ENCODE measurements around the gene EPAS1. TPM values are rescaled to one million over a fixed set of nuclear protein-coding genes. Genes with fewer than 3 reads are reported as not detected.
A peak's percentile ranks its signal among the peaks of the same experiment; 100 is the strongest.

Gene EPAS1
- total and polyA plus RNA-seq, 2 of the 13 experiments (the other 11 are each of a cell fraction or from before 2014, with no cell fraction given) = 47.1 to 182 TPM

- TF ChIP-seq ATF4 (CRISPR knock-in tag; IDR thresholded peaks at IDR 0.05) (peak in 1 of 2 experiments; percentile 58; a peak in 1 of 4 replicates), PCBP2 (optimal IDR thresholded peaks at IDR 0.05; ENCODE audit: low read depth, low read length, poor library complexity, severe bottlenecking) (no peak), ZNF260 (CRISPR knock-in tag; IDR thresholded peaks at IDR 0.05; ENCODE audit: borderline replicate concordance, low read depth) (no peak), ZNF530 (CRISPR knock-in tag; IDR thresholded peaks at IDR 0.05; ENCODE audit: low read depth) (no peak), ZNF407 (CRISPR knock-in tag; IDR thresholded peaks at IDR 0.05; ENCODE audit: not compliant biosample characterization) (peak; percentile 85), RAD21 (CRISPR knock-in tag; IDR thresholded peaks at IDR 0.05) (peak; percentile 62), ISL2 (CRISPR knock-in tag; IDR thresholded peaks at IDR 0.05) (peak; percentile 73; the same call in 1 of the 2 replicates), NKX3-1 (CRISPR knock-in tag; IDR thresholded peaks at IDR 0.05) (peak; percentile 80; the same call in 1 of the 2 replicates), KLF6 (CRISPR knock-in tag; IDR thresholded peaks at IDR 0.05) (no peak), ZNF296 (CRISPR knock-in tag; conservative IDR thresholded peaks at IDR 0.05) (no peak), PHF5A (CRISPR knock-in tag; IDR thresholded peaks at IDR 0.05; ENCODE audit: low read depth, unreplicated experiment) (peak; percentile 71), ZFP1 (CRISPR knock-in tag; IDR thresholded peaks at IDR 0.05) (no peak), LCORL (IDR thresholded peaks at IDR 0.05) (no peak), LCORL (CRISPR knock-in tag; IDR thresholded peaks at IDR 0.05) (peak; percentile 59; the same call in 1 of the 2 replicates), ZNF7 (CRISPR knock-in tag; IDR thresholded peaks at IDR 0.05) (no peak), ZNF253 (CRISPR knock-in tag; IDR thresholded peaks at IDR 0.05; ENCODE audit: borderline replicate concordance) (peak; percentile 87; the same call in 1 of the 2 replicates), ZFP90 (CRISPR knock-in tag; IDR thresholded peaks at IDR 0.05; ENCODE audit: borderline replicate concordance) (peak; percentile 80; the same call in 1 of the 2 replicates), ETV6 (CRISPR knock-in tag; conservative IDR thresholded peaks at IDR 0.05) (peak; percentile 52; the same call in 1 of the 2 replicates), SRSF4 (IDR thresholded peaks at IDR 0.05; ENCODE audit: low read depth, low read length, poor library complexity, severe bottlenecking) (no peak), ZNF121 (CRISPR knock-in tag; IDR thresholded peaks at IDR 0.05) (peak; percentile 72)
Measured at GRCh38 chr2:46297546-46298271, 502 bp downstream of the EPAS1 start (continued).
